IMR-90 (cell line): Measurements from ENCODE around the gene TAL1. TPM values are rescaled to one million over a fixed set of nuclear protein-coding genes. Genes with fewer than 3 reads are reported as not detected.

Source experiments
- ATAC-seq: fragments of 200-7000 bp; cut with Tn5 transposase; 2 replicates; pipeline ENCODE4 v1.9.1; 2020; ENCODE audit warnings: low read depth, mild to moderate bottlenecking, moderate library complexity
- BruUV-seq: library from RNA; stranded (reverse); fragments of 400-500 nt; replicated peaks from 2 replicates; lab custom pipeline; 2021; lab: Mats Ljungman, UMichigan
- CTCF ChIA-PET: fragments of 300-600 bp; formaldehyde crosslinking; extraction: SDS; loops from one replicate; lab custom pipeline; 2021; ENCODE audit warnings: antibody characterized with exemption; lab: Yijun Ruan, JAX
- POLR2A ChIA-PET: fragments of 300-600 bp; sonication (Branson Sonifier 250); formaldehyde crosslinking; loops from one replicate; lab custom pipeline; 2022; ENCODE audit warnings: antibody characterized with exemption; ENCODE audit not compliant: unreplicated experiment; lab: Charles Lee
- DNase-seq: peaks from one replicate; pipeline ENCODE4 v3.0.0; 2013
- H2AFZ ChIP-seq: replicated peaks from 2 replicates; pipeline ENCODE3; 2013; ENCODE audit warnings: low read length, mild to moderate bottlenecking; ENCODE audit not compliant: poor library complexity
- H2AK5ac ChIP-seq: 2 replicates; pipeline ENCODE4 v1.6.1; 2013; ENCODE audit warnings: low read depth, low read length, inconsistent platforms
- H2AK9ac ChIP-seq: replicated peaks from 2 replicates; pipeline ENCODE3; 2013; ENCODE audit warnings: mild to moderate bottlenecking, low read depth, low read length, moderate library complexity; ENCODE audit not compliant: poor library complexity
- H2BK120ac ChIP-seq: 2 replicates; pipeline ENCODE4 v1.6.1; 2013; ENCODE audit warnings: low read depth, low read length, inconsistent platforms
- H2BK15ac ChIP-seq: 3 replicates; pipeline ENCODE4 v1.6.1; 2013; ENCODE audit warnings: low read depth, low read length, inconsistent platforms
- H2BK20ac ChIP-seq: 2 replicates; pipeline ENCODE4 v1.6.1; 2013; ENCODE audit warnings: low read depth, mild to moderate bottlenecking, inconsistent platforms, low read length, moderate library complexity
- H2BK5ac ChIP-seq: 2 replicates; pipeline ENCODE4 v1.6.1; 2013; ENCODE audit warnings: mild to moderate bottlenecking, low read depth, low read length, inconsistent platforms; ENCODE audit not compliant: poor library complexity, severe bottlenecking
- H3K14ac ChIP-seq: replicated peaks from 2 replicates; pipeline ENCODE4 v1.6.1; 2013; ENCODE audit warnings: low read depth, low read length, inconsistent platforms
- H3K18ac ChIP-seq: 2 replicates; pipeline ENCODE4 v1.6.1; 2013; ENCODE audit warnings: low read depth, low read length, control low read depth
- H3K23ac ChIP-seq: 2 replicates; pipeline ENCODE4 v1.6.1; 2013; ENCODE audit warnings: low read depth, low read length, inconsistent platforms
- H3K27ac ChIP-seq: 2 replicates; pipeline ENCODE4 v1.5.1; 2013; ENCODE audit warnings: mild to moderate bottlenecking, control low read depth, low read length; ENCODE audit not compliant: insufficient read depth
- H3K27me3 ChIP-seq: 2 replicates; pipeline ENCODE4 v1.6.1; 2013; ENCODE audit warnings: low read length; ENCODE audit not compliant: control insufficient read depth, insufficient read depth
- H3K36me3 ChIP-seq: 2 replicates; pipeline ENCODE4 v1.6.1; 2013; ENCODE audit warnings: low read length, mixed read lengths; ENCODE audit not compliant: control insufficient read depth, insufficient read depth
- H3K4ac ChIP-seq: 2 replicates; pipeline ENCODE4 v1.6.1; 2013; ENCODE audit warnings: low read depth, low read length, inconsistent platforms
- H3K4me1 ChIP-seq: 2 replicates; pipeline ENCODE4 v1.6.1; 2013; ENCODE audit warnings: low read length, mixed read lengths; ENCODE audit not compliant: control insufficient read depth, insufficient read depth
- H3K4me2 ChIP-seq: 2 replicates; pipeline ENCODE4 v1.6.1; 2013; ENCODE audit warnings: low read depth, mild to moderate bottlenecking, control low read depth, low read length, moderate library complexity
- H3K4me3 ChIP-seq: 2 replicates; pipeline ENCODE4 v1.5.1; 2013; ENCODE audit warnings: low read depth, mild to moderate bottlenecking, control low read depth, low read length, moderate library complexity; ENCODE audit not compliant: insufficient read depth
- H3K56ac ChIP-seq: 2 replicates; pipeline ENCODE4 v1.6.1; 2013; ENCODE audit warnings: low read length, inconsistent platforms; ENCODE audit not compliant: insufficient read depth; ENCODE audit errors: extremely low read depth
- H3K79me1 ChIP-seq, 2 experiments: 2 replicates each; pipeline ENCODE4 v1.6.1; 2013; ENCODE audit warnings: low read length in 2 of 2, inconsistent platforms in 1 of 2, low read depth in 1 of 2
- H3K9ac ChIP-seq: 2 replicates; pipeline ENCODE4 v1.6.1; 2013; ENCODE audit warnings: low read depth, low read length, control low read depth
- H3K9me1 ChIP-seq: 2 replicates; pipeline ENCODE4 v1.6.1; 2013; ENCODE audit warnings: low read length, inconsistent platforms; ENCODE audit not compliant: insufficient read depth
- H3K9me3 ChIP-seq: 2 replicates; pipeline ENCODE4 v1.6.1; 2013; ENCODE audit warnings: low read length; ENCODE audit not compliant: control insufficient read depth, insufficient read depth
- H4K20me1 ChIP-seq: 2 replicates; pipeline ENCODE4 v1.6.1; 2013; ENCODE audit warnings: low read length, inconsistent platforms; ENCODE audit not compliant: insufficient read depth
- H4K5ac ChIP-seq: 2 replicates; pipeline ENCODE4 v1.6.1; 2013; ENCODE audit warnings: mild to moderate bottlenecking, low read depth, low read length, control low read depth
- H4K8ac ChIP-seq, 2 experiments: 2 replicates each; pipeline ENCODE4 v1.6.1; 2013; ENCODE audit warnings: low read depth in 2 of 2, low read length in 2 of 2, control low read depth in 1 of 2, inconsistent platforms in 1 of 2
- H4K91ac ChIP-seq: 2 replicates; pipeline ENCODE4 v1.6.1; 2013; ENCODE audit warnings: low read depth, low read length, inconsistent platforms; ENCODE audit not compliant: insufficient read depth
- CEBPB ChIP-seq: IDR thresholded peaks from 2 replicates; pipeline ENCODE4 v1.6.1; 2012; ENCODE audit warnings: low read depth, low read length, improper control_type of control experiment
- CHD1 ChIP-seq: IDR thresholded peaks from 2 replicates; pipeline ENCODE4 v1.6.1; 2012; ENCODE audit warnings: low read depth, low read length, improper control_type of control experiment
- FOS ChIP-seq: fragments of 150-350 bp; IDR thresholded peaks from 2 replicates; pipeline ENCODE4 v1.6.1; 2016; ENCODE audit warnings: low read depth, low read length
- MAFK ChIP-seq: IDR thresholded peaks from 2 replicates; pipeline ENCODE4 v1.6.1; 2012; ENCODE audit warnings: low read depth, low read length, improper control_type of control experiment
- MXI1 ChIP-seq: IDR thresholded peaks from 2 replicates; pipeline ENCODE4 v1.6.1; 2012; ENCODE audit warnings: low read depth, mild to moderate bottlenecking, low read length, moderate library complexity, borderline replicate concordance
- POLR2A ChIP-seq: IDR thresholded peaks from 2 replicates; pipeline ENCODE4 v1.6.1; 2012; ENCODE audit warnings: mild to moderate bottlenecking, low read depth, low read length
- RAD21 ChIP-seq: IDR thresholded peaks from 2 replicates; pipeline ENCODE4 v1.6.1; 2012; ENCODE audit warnings: low read length, improper control_type of control experiment
- USF2 ChIP-seq: fragments of 150-350 bp; IDR thresholded peaks from 2 replicates; pipeline ENCODE4 v1.6.1; 2017; ENCODE audit warnings: mild to moderate bottlenecking, antibody characterized with exemption, low read length, low read depth
- WGBS, 2 experiments: methylation state at CpG; one replicate each; pipeline versions ENCODE4 v1.1.5 to v1.1.7; 2013; ENCODE audit warnings: missing lambda C conversion rate in 2 of 2; ENCODE audit not compliant: insufficient read length in 1 of 2; ENCODE audit errors: extremely low coverage in 2 of 2; 5-methylcytosine and 5-hydroxymethylcytosine counted together
- dilution Hi-C: fragments of 300-500 bp; cut with HindIII; formaldehyde crosslinking; loops from one replicate; pipeline ENCODE4 v1.14.3; 2018; ENCODE audit warnings: low sequenced_read_pairs; ENCODE audit not compliant: unreplicated experiment
- in situ Hi-C: fragments of 300-500 bp; cut with MboI; formaldehyde crosslinking; loops from 3 replicates; pipeline ENCODE4 v1.14.3; 2019; ENCODE audit warnings: low sequenced_read_pairs, inconsistent platforms, mixed read lengths
- intact Hi-C: fragments of 100-400 bp; cut with micrococcal nuclease; formaldehyde crosslinking; loops from 2 replicates; pipeline ENCODE4 v1.10.0; 2022
- polyA plus RNA-seq, 3 experiments: library from polyadenylated mRNA; depleted of rRNA; stranded (reverse); fragments of >200 nt; gene quantifications; 2 replicates each; pipeline ENCODE4 v1.2.3, GENCODE V29; 2012; ENCODE audit warnings: low replicate concordance in 1 of 3
- total RNA-seq: library from RNA; depleted of rRNA; stranded (reverse); fragments of >200 nt; gene quantifications from 2 replicates; pipeline ENCODE4 v1.2.3, GENCODE V29; 2012

TAL1 gene
- total and polyA plus RNA-seq, 2 of the 4 experiments (the other 2 are of a cell fraction): not detected

GRCh38 chr1:47187231-47187925 is 44.6 kb downstream of the TAL1 start:
- H2AFZ ChIP-seq: no peak overlapping the region
- no peak overlapping the region for H3K9ac ChIP-seq
- H3K4ac ChIP-seq: no peak overlapping the region
- in situ Hi-C loops: loop anchor here (10.0 kb wide), 1 partner anchor 527 kb away; no protein-coding TSS in a partner anchor
- intact Hi-C loops: no loop called here
- H2BK20ac ChIP-seq: no peak overlapping the region
- no peak overlapping the region for H3K14ac ChIP-seq
- H3K4me2 ChIP-seq: no peak overlapping the region
- 20% methylated on average over 1 of the region's 12 CpGs; no CpG with 5 or more reads in 1 of the 2 experiments for WGBS, 2 experiments
- no peaks in the 10 kb centered on the region for H3K36me3 ChIP-seq
- no peak overlapping the region for H2BK15ac ChIP-seq
- CTCF ChIA-PET: no interaction called here
- no peak for TF ChIP-seq CHD1
- no peak for TF ChIP-seq POLR2A
- TF ChIP-seq FOS: no peak
- no peak for TF ChIP-seq MAFK
- TF ChIP-seq USF2: no peak
- TF ChIP-seq RAD21: no peak
- no peak for TF ChIP-seq MXI1
- TF ChIP-seq CEBPB: no peak
- no peaks in the 10 kb centered on the region; the same call in 1 of the 2 replicates for H4K20me1 ChIP-seq
- no peaks in the 10 kb centered on the region for H3K9me3 ChIP-seq
- H3K56ac ChIP-seq: no peak overlapping the region
- H3K18ac ChIP-seq: no peak overlapping the region
- no peak overlapping the region for H3K4me3 ChIP-seq
- H2BK5ac ChIP-seq: no peak overlapping the region
- ATAC-seq: no peak
- H3K4me1 ChIP-seq: peaks cover 2% of the 10 kb centered on the region; the same call in 1 of the 2 replicates
- peaks cover 2% of the 10 kb centered on the region; the same call in 1 of the 2 replicates for H3K27me3 ChIP-seq
- H4K8ac ChIP-seq: no peak overlapping the region
- no peak for DNase-seq
- no peak overlapping the region for H2BK120ac ChIP-seq
- H4K5ac ChIP-seq: no peak overlapping the region
- H3K79me1 ChIP-seq: no peaks in the 10 kb centered on the region
- POLR2A ChIA-PET: no interaction called here
- H3K9me1 ChIP-seq: no peaks in the 10 kb centered on the region
- no peak overlapping the region for H3K23ac ChIP-seq
- dilution Hi-C loops: no loop called here
- no peak overlapping the region for H4K91ac ChIP-seq
- no peak overlapping the region for H2AK9ac ChIP-seq
- no peak overlapping the region for H3K27ac ChIP-seq
- H2AK5ac ChIP-seq: no peak overlapping the region
- no TSS peak for BruUV-seq
